Right cardiac atrium (tissue), 5 donors: ENCODE results near the gene NECAP2. TPM values are rescaled to one million over a fixed set of nuclear protein-coding genes. Genes with fewer than 3 reads are reported as not detected.

Experiments
- ATAC-seq, 2 donors: fragments of 200-7000 bp; cut with Tn5 transposase; one replicate each; pipeline versions ENCODE4 v1.8.0 to v1.9.1; 2020; ENCODE audit warnings: moderate library complexity in 2 of 2, mild to moderate bottlenecking in 1 of 2
- DNase-seq, 3 donors: peaks; one replicate each; pipeline ENCODE4 v3.0.0-alpha.2; 2020
- H3K27ac ChIP-seq: one replicate; pipeline ENCODE4 v1.5.1; 2013; ENCODE audit warnings: mild to moderate bottlenecking, low read length, control low read depth, moderate library complexity
- H3K27me3 ChIP-seq: one replicate; pipeline ENCODE4 v1.6.1; 2013; ENCODE audit not compliant: control insufficient read depth, insufficient read depth
- H3K4me1 ChIP-seq: one replicate; pipeline ENCODE4 v1.6.1; 2013; ENCODE audit warnings: low read length; ENCODE audit not compliant: control insufficient read depth, insufficient read depth
- H3K4me3 ChIP-seq: one replicate; pipeline ENCODE4 v1.5.1; 2013; ENCODE audit warnings: low read length, control low read depth
- H3K9me3 ChIP-seq: one replicate; pipeline ENCODE4 v1.6.1; 2013; ENCODE audit warnings: low read length; ENCODE audit not compliant: control insufficient read depth
- WGBS: extraction: QIAGEN DNeasy Blood & Tissue Kit; methylation state at CpG from one replicate; pipeline ENCODE4 v1.1.7; 2013; 5-methylcytosine and 5-hydroxymethylcytosine counted together
- intact Hi-C, 4 donors: fragments of 100-400 bp; cut with DNase I; formaldehyde crosslinking; loops; one replicate each; pipeline versions ENCODE4 v1.11.0 to v1.14.0; 2022 to 2023
- polyA plus RNA-seq: library from polyadenylated mRNA; stranded (reverse); fragments of 200-250 nt; gene quantifications from one replicate; pipeline ENCODE4 v1.2.3, GENCODE V29; 2013
- total RNA-seq, 4 donors: library from RNA; stranded (reverse); fragmentation: NEBNext Ultra II Directional; extraction: Animal tissue kit (Norgen Biotek cat#: 25700); gene quantifications; one replicate each; pipeline ENCODE4 v1.2.1, GENCODE V29; 2021
- donor health status: healthy with polysubstance abuse.
- donor health status: DM: no; HTN: yes; CAD: no.
- donor health status: DM: no; HTN: no; CAD: no.
- donor health status: DM: no; HTN: yes; CAD: no; lungs with severe emphysema.
- donor health status: DM: yes; HTN: yes; CAD: no.

NECAP2 gene
- total and polyA plus RNA-seq, 5 donors, result 14.1 to 19.0 (median 17.6) TPM

DNA sequence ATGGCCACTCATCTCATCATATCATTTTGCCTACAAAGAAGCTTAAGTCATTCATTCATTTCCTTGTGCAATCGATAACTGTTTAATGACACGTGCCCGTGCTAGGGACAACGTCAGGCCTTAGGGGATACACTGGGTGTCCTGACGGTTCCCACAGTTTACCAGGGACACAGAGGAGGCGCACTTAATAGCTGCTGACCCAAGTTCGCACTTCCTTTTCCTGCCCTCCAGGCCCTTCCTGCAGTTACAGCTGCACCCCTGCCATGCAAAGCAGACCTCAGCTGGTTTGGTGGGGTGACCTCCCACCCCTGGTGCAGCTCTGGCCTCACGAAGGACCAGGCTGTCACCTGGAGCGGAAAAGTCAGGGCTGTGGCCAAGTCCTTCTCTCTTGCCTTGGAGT, 7.5 kb upstream of the NECAP2 start:
- Histone ChIP-seq H3K4me3 (no peak overlapping the region), H3K27ac (no peak overlapping the region), H3K27me3 (no peaks in the 10 kb centered on the region), H3K4me1 (no peaks in the 10 kb centered on the region), H3K9me3 (no peaks in the 10 kb centered on the region)
- DNase-seq, result no peak
- ATAC-seq, result peak in 1 of 2 donors; percentile 56
- WGBS, result 54% methylated on average over 9 of the region's 9 CpGs
- intact Hi-C loops, result no loop called here

DNA sequence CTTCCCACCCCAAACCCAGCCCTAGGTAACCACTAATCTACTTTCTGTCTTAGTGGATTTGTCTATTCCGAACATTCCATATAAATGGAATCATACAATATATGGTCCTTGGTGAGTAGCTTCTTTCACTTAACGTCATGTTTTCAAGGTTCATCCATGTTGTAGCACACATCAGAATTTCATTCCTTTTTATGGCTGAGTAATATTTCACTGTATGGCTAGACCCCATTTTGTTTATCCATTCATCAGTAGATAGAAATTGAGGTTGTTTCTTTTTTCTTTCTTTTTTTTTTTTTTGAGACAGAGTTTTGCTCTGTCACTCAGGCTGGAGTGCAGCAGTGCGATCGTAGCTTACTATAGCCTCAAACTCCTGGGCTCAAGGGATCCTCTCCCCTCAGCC, 6.5 kb upstream of the NECAP2 start:
- intact Hi-C loops, result no loop called here
- ATAC-seq, result no peak
- no peak overlapping the region for H3K27ac ChIP-seq
- WGBS, result 97% methylated on average over 4 of the region's 4 CpGs
- no peaks in the 10 kb centered on the region for H3K9me3 ChIP-seq
- no peak overlapping the region for H3K4me3 ChIP-seq
- no peaks in the 10 kb centered on the region for H3K27me3 ChIP-seq
- no peaks in the 10 kb centered on the region for H3K4me1 ChIP-seq
- DNase-seq, result no peak

DNA sequence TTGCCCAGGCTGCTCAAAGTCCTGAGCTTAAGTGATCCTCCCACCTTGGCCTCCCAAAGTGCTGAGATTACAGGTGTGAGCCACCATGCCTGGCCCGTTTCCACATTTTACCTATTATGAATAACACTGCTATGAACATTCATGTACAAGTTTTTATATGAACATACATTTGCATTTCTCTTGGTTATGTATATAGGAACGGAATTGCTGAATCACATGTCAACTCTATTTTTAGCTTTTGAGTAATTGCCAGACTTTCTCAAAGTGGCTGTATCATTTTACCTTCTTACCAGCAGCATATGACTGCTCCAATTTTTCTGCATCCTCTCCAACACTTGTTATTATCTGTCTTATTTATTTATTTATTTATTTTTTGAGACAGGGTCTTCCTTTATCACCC, 6.0 kb upstream of the NECAP2 start:
- no peaks in the 10 kb centered on the region for H3K4me1 ChIP-seq
- intact Hi-C loops, result no loop called here
- ATAC-seq (no peak), DNase-seq (no peak)
- no peak overlapping the region for H3K4me3 ChIP-seq
- H3K27ac ChIP-seq, result no peak overlapping the region
- WGBS, result 63% methylated on average over 2 of the region's 2 CpGs
- H3K9me3 ChIP-seq, result no peaks in the 10 kb centered on the region
- no peaks in the 10 kb centered on the region for H3K27me3 ChIP-seq

DNA sequence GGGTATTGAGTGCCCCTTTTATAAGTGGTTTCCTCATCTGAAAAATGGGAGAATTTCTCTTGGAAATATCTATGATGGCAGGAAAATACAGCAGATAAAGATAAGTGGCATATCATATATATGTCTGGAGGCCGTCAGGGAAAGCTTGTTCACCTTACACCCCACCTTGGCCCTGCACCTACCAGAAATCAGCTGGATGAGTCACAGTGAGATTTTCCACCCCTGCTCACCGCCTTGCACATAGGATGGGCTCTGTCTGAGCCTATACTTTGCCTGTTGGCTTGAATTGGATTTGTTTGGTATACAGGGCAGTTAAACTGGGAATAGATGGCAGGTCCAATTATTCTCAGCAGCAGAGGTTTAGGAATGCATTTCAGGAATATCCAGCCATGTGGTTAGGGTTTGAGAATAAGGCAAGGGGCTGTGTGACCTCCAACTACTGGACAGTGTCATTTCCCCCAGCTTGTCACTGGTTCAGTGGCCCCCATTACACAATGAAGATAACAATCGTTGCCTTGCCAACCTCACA, 3.5 kb upstream of the NECAP2 start, which contains the start of gene SPATA21:
Gene SPATA21 (minus strand): TSS at position 479 of the 529 bp plus-strand sequence. CDS start 6,053 bp downstream, outside the sequence.
- Histone ChIP-seq H3K4me1 (peaks cover 3% of the 10 kb centered on the region), H3K4me3 (no peak within 1 kb of the TSS), H3K27me3 (no peaks in the 10 kb centered on the region), H3K27ac (no peak within 1 kb of the TSS), H3K9me3 (no peaks in the 10 kb centered on the region)
- no peak for ATAC-seq
- WGBS, result 61% methylated on average over 3 of the region's 3 CpGs
- no peak for DNase-seq
- intact Hi-C loops, result no loop called here

DNA sequence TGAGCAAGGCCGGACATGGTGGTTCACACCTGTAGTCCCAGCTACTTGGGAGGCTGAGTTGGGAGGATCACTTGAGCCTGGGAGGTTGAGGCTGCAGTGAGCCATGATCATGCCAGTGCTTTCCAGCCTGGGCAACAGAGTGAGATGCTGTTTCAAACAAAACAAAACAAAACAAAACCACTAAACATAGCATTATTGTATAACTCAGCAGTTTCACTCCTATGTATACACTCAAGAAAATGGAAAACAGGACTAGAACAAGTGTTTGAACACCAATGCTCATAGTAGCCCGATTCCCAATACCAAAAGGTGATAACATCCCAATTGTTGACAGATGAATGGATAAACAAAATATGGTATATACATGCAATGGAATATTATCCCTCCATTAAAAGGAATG, 2.0 kb upstream of the NECAP2 start:
- Histone ChIP-seq H3K4me3 (no peak overlapping the region), H3K27me3 (no peaks in the 10 kb centered on the region), H3K9me3 (no peaks in the 10 kb centered on the region), H3K4me1 (peaks cover 5% of the 10 kb centered on the region), H3K27ac (no peak overlapping the region)
- no peak for DNase-seq
- 85% methylated on average over 2 of the region's 2 CpGs for WGBS
- no peak for ATAC-seq
- intact Hi-C loops, result no loop called here

DNA sequence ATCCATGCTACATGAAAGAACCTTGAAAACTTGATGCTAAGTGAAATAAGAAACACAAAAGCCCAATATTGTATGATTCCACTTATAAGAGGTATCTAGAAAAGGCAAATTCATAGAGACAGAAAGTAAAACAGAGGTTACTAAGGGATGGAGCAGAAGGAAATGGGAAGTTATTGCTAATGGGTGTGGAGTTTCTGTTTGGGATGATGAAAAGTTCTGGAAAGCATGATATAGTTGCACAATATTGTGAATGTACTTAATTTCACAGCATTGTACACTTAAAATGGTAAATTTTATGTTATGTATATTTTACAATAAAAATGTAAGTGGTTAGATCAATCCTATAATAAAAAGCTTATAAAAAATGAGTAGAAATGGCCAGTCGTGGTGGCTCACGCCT, 1.6 kb upstream of the NECAP2 start:
- no peaks in the 10 kb centered on the region for H3K9me3 ChIP-seq
- no peak overlapping the region for H3K27ac ChIP-seq
- ATAC-seq, result no peak
- 84% methylated on average over 2 of the region's 2 CpGs for WGBS
- no peak overlapping the region for H3K4me3 ChIP-seq
- intact Hi-C loops, result no loop called here
- H3K4me1 ChIP-seq, result peaks cover 5% of the 10 kb centered on the region
- DNase-seq, result no peak
- H3K27me3 ChIP-seq, result no peaks in the 10 kb centered on the region

DNA sequence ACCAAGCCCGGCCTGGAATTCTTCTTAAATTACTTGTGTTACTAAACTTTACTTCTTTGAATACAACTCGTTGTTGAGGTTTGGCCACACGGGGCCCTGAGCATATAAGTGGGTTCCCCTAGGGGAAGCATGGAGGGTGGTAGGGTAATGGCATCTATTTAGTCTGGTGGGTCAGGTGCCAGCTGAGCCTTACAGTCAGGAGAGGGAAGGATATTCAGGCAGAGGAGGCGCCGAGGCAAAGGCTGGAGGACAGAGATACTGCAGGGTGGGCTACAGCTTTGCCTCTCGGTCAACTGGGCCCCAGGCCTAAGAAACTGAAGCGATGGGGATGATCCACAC, 424 bp upstream of the NECAP2 start:
- ATAC-seq, result peak in 1 of 2 donors; percentile 27
- Histone ChIP-seq H3K27ac (no peak overlapping the region), H3K4me3 (no peak overlapping the region), H3K9me3 (no peaks in the 10 kb centered on the region), H3K27me3 (no peaks in the 10 kb centered on the region), H3K4me1 (peaks cover 8% of the 10 kb centered on the region)
- intact Hi-C loops, result no loop called here
- no peak for DNase-seq
- WGBS, result 46% methylated on average over 7 of the region's 7 CpGs

DNA sequence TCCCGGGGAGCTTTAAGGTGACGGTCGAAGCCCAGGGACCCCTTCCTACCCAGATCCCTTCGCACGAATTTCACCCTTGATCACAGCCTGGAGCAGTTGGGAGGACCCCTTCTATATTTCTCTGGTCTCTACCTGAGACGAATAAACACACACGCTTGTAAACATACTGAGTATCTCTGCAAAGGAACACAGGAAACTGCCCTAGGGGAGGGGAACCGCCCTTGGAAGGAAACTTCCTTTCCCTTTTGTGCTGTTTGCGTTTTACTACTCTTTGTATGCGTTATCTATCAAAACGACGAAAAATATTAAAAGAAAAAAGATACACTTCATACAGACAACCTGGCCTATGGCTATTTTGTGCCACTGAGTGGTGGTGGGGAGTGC, 750 bp downstream of the NECAP2 start:
- intact Hi-C loops, result no loop called here
- WGBS, result 1% methylated on average over 12 of the region's 12 CpGs
- H3K27me3 ChIP-seq, result no peaks in the 10 kb centered on the region
- H3K4me3 ChIP-seq, result peak overlapping the region; percentile 94
- peak in 1 of 2 donors; percentile 26 for ATAC-seq
- H3K4me1 ChIP-seq, result peaks cover 8% of the 10 kb centered on the region
- no peak for DNase-seq
- H3K9me3 ChIP-seq, result no peaks in the 10 kb centered on the region
- no peak overlapping the region for H3K27ac ChIP-seq

DNA sequence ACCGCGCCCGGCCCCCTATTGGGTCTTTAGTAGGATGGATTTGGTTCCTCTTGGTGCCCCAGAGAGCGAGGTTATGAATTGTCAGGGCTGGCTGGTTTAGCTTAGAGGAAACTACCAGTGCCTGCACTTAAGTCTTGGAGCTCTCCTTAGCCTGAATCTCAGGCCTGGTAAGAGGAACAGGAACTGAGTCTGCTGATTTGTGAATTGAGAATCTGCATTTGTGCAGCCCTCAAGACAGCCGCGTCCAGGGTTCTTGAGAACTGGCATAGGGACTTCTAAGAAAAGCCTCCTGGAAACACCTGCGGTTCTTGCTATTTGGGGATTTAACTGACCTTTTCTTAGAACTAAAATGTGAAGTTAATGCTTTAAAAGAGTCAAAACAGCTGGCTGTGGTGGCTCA, 1.7 kb downstream of the NECAP2 start:
- Histone ChIP-seq H3K4me1 (peaks cover 8% of the 10 kb centered on the region), H3K27ac (no peak overlapping the region), H3K27me3 (no peaks in the 10 kb centered on the region), H3K4me3 (no peak overlapping the region), H3K9me3 (no peaks in the 10 kb centered on the region)
- DNase-seq, result no peak
- intact Hi-C loops, result no loop called here
- 75% methylated on average over 7 of the region's 7 CpGs for WGBS
- ATAC-seq, result no peak

DNA sequence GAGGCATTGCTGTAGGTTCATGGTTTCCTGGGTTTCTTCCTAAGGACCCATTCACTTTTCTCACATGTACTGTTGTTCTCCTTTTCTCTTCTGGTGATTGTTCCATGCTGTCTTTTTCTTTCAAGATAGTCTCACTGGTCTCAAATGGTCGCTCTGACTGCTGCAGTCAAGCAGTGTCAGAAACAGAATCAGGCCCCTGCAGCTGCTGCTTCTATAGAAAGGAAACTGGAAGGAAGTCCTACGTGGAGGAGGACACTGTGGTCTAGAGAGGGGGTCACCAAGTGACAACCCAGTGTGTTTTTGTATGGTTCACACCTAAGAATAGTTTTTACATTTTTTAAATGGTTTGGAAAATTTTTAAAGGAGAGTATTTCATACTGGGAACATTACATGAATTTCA, 2.4 kb downstream of the NECAP2 start:
- H3K4me1 ChIP-seq, result peaks cover 8% of the 10 kb centered on the region
- 59% methylated on average over 2 of the region's 2 CpGs for WGBS

DNA sequence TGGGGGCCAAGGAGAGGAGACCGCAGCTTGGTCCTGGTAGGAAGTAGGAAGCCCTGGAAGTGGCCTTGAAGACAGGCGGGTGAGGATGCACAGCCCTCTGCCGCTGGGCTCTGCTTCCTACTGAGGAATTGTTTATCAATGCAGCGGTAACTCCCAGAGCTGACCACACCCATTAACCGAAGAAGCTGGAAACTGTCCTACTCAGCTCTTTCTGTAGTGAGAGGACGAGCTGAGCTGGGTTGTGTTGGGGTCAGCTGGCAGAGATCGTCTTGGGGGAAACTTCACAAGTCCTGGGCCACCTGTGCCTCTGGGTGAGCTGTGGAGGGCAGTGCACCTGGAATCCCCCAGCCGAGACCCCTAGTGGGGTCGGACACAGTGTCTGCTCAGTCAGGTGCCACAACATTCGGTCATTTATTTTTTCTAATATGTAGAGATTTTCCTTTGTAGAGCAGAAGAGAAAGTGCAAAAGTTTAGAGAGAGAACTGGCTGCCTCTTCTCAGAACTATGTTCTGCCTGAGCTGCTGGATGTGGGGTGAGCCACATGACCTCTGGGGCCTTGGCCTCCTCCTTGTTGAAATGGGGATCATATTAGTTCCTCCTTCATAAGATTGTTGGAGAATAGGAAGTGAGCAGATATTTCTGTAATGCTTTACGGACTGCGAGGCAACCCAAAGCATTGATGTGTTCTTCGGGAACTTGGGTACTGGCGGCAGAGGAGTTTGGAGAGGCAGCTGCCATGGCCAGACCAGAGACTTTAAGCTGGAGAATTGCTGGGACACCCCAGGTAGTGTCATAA, 3.6 kb downstream of the NECAP2 start:
- DNase-seq (peak in 1 of 3 donors; percentile 64), ATAC-seq (peak in 1 of 2 donors; percentile 6)
- Histone ChIP-seq H3K4me1 (peaks cover 8% of the 10 kb centered on the region), H3K4me3 (no peak overlapping the region), H3K9me3 (no peaks in the 10 kb centered on the region), H3K27ac (no peak overlapping the region), H3K27me3 (no peaks in the 10 kb centered on the region)
- 70% methylated on average over 14 of the region's 14 CpGs for WGBS
- intact Hi-C loops, result no loop called here

More for the DNA sequence above, 2.4 kb downstream of the NECAP2 start:
- no peak for ATAC-seq
- intact Hi-C loops, result no loop called here
- DNase-seq, result no peak
- Histone ChIP-seq H3K9me3 (no peaks in the 10 kb centered on the region), H3K27me3 (no peaks in the 10 kb centered on the region), H3K4me3 (no peak overlapping the region), H3K27ac (no peak overlapping the region)
